ENCODE results near the gene CNTN4. TPM values are rescaled to one million over a fixed set of nuclear protein-coding genes. Genes with fewer than 3 reads are reported as not detected.

The CNTN4 gene
- 1.6 TPM in 2 replicates for total RNA-seq (2021)
- long read RNA-seq, result 0 reads

- H2AFZ ChIP-seq (ENCODE audit: low read length), result peak within 1 kb of the TSS; percentile 57
- H3K4me3 Mint-ChIP-seq, result peak within 1 kb of the TSS; percentile 71 to 89
- no peak within 1 kb of the TSS for H2BK5ac ChIP-seq (ENCODE audit: insufficient read length, low read length)
- H3K79me1 ChIP-seq (ENCODE audit: insufficient read depth, low read depth, low read length, poor library complexity, severe bottlenecking), result no peaks in the 10 kb centered on the region
- H4K5ac ChIP-seq (ENCODE audit: insufficient read length, low read depth, low read length), result no peak within 1 kb of the TSS
- DNase-seq, result peak; percentile 90
- H2BK12ac ChIP-seq (ENCODE audit: insufficient read length, low read depth, low read length), result no peak within 1 kb of the TSS
- H4K91ac ChIP-seq (ENCODE audit: insufficient read length, low read depth, low read length), result no peak within 1 kb of the TSS
- H2BK120ac ChIP-seq (ENCODE audit: low read depth, low read length, poor library complexity, severe bottlenecking), result no peak within 1 kb of the TSS
- H3K27ac ChIP-seq (ENCODE audit: insufficient read length, low read depth, low read length), result no peak within 1 kb of the TSS
- peaks cover 3 to 6% of the 10 kb centered on the region in 2 experiments for H3K9me3 Mint-ChIP-seq
- H3K56ac ChIP-seq (ENCODE audit: insufficient read length, low read depth, low read length), result no peak within 1 kb of the TSS
- H3K23me2 ChIP-seq (ENCODE audit: insufficient read length, low read depth, low read length, poor library complexity, severe bottlenecking), result peaks cover 22% of the 10 kb centered on the region
- no peak within 1 kb of the TSS; the same call in 1 of the 2 replicates for H2BK15ac ChIP-seq (ENCODE audit: low read depth, low read length)
- no peak within 1 kb of the TSS for H4K8ac ChIP-seq (replicated peaks; ENCODE audit: insufficient read length, low read depth, low read length)
- H3K27me3 ChIP-seq (ENCODE audit: insufficient read depth, low read length), result peaks cover 33% of the 10 kb centered on the region
- H3K4ac ChIP-seq (ENCODE audit: low read depth, low read length), result no peak within 1 kb of the TSS
- H4K20me1 ChIP-seq (ENCODE audit: control insufficient read depth, insufficient read depth, insufficient read length), result no peaks in the 10 kb centered on the region
- peak; percentile 40 for TF ChIP-seq CTCF (conservative IDR thresholded peaks at IDR 0.05)
- H3K27me3 Mint-ChIP-seq (ENCODE audit: low read depth), result peaks cover 84% of the 10 kb centered on the region
- no peak within 1 kb of the TSS for H3T11ph ChIP-seq (ENCODE audit: low read length)
- WGBS (ENCODE audit: extremely low coverage, insufficient read length, low lambda C conversion rate), result no CpG with 5 or more reads among the region's 86 CpGs
- H3K4me2 ChIP-seq (ENCODE audit: insufficient read depth, insufficient read length, low read length), result peak within 1 kb of the TSS; percentile 89
- no peak within 1 kb of the TSS for H3K9ac ChIP-seq (ENCODE audit: extremely low read depth, insufficient read length, low read length)
- H3K9me3 ChIP-seq (ENCODE audit: control insufficient read depth, low read depth, low read length), result no peaks in the 10 kb centered on the region
- H3K14ac ChIP-seq (ENCODE audit: insufficient read depth, low read length), result peak within 1 kb of the TSS; percentile 84
- no peak within 1 kb of the TSS for H3K23ac ChIP-seq (ENCODE audit: insufficient read length, low read depth, low read length)
- no peak within 1 kb of the TSS for H2BK20ac ChIP-seq (ENCODE audit: low read depth, low read length, poor library complexity, severe bottlenecking)
- H3K4me1 ChIP-seq (ENCODE audit: insufficient read depth, low read length), result no peaks in the 10 kb centered on the region
- H3K4me1 Mint-ChIP-seq, result peaks cover 21 to 43% of the 10 kb centered on the region in 2 experiments
- H3K36me3 Mint-ChIP-seq (ENCODE audit: insufficient read depth in 1 of 3, low read depth in 3 of 3), result peaks cover 1 to 6% (median 3%) of the 10 kb centered on the region in 3 experiments
- H3K18ac ChIP-seq (ENCODE audit: insufficient read length, low read depth, low read length), result peak within 1 kb of the TSS; percentile 56
- H2AK5ac ChIP-seq (ENCODE audit: insufficient read length, low read length), result no peak within 1 kb of the TSS
- no peaks in the 10 kb centered on the region for H3K79me2 ChIP-seq (ENCODE audit: insufficient read depth, low read length)
- no peak within 1 kb of the TSS for H3K27ac Mint-ChIP-seq
Measured at GRCh38 chr3:2098398-2099027, at the start of gene CNTN4. TSS of gene CNTN4 (plus strand) at chr3:2098866.

Data from H9 (cell line).